Activated CD8-positive, alpha-beta memory T cell treated with anti-CD3 and anti-CD28 coated beads, Interleukin-2, amount 50 U/mL, for 24 hours (primary cell): ENCODE data around the gene DCUN1D5.

Source experiments
- DNase-seq: peaks from one replicate; pipeline ENCODE4 v3.0.0-alpha.2; 2020; ENCODE audit errors: extremely low read depth

DCUN1D5 gene

DNA sequence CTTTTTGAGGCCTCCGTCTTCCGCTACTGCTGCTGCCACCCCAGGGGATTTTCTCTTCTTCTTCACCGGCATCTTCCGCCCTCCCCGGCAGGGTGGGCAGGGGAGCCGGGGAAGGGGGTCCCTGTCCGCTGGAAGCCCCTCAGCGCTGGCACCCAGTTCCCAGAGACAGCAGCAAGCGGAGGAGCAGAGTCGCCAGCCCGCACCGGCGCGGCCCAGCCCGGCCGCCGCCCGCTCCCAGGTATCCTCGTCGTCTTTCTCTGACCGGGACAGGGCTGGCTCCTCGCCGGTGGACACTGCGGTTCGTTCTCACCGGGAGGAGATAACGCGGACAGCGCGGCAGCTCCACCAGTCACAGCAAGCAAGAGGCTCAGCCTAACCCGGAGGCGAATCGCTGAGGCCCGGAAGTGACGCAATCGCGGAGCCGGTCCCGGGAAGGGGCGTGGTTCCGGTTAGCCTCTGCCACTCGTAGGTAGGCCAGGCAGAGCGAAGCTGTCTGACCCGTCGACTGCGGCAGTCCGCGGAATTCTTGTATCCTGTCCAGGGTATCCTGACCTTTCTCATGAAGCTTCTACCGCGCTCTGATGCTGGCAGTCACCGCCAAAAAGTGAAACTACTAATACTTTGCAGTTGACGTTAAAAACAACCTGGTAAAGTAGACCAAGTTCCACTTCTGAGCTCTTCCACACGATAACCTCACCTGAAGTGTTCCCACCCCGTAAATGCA is at the start of gene DCUN1D5:
Gene DCUN1D5, minus strand, starts transcription at position 360 of the 724 bp plus-strand sequence. Its CDS starts 288 bp downstream, at position 72.
- DNase-seq, result peak; percentile 95

DNA sequence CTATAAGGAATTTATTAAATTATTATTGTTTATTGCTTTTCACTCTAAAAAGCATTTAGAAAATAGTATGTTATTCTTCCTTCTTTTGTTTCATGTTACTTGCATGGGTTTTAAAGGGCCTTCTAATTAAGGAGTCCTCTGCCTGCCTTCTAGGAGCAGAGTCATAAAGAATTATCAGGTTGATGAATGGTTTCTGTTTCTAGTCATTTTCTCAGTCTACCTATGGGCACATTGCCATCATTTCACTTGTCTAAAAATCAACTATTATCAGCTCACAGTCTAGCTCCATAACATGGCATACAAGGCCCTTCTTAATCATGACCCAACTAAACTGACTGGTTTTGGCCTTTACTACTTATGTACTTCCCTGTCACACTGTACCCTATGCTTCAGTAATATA is 33.5 kb upstream of the DCUN1D5 start:
- DNase-seq, result no peak

DNA sequence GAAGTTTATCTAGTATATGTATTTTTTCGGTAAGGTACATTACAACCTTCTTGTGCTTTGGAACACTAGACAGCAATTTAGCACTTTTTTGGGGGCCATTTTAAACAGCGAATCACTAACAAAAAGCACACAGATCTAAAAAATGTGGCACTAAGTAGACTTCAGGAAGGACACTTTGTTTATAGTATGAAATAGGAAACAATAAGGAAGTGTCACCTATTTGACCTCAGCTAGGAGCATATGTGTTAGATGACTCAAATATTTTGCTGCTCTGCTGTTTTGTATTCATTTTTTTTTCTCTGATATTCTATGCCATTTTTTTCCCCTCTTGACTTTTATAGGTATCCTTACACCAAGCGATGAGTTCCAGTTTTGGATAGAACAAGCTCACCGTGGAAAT is 22.9 kb upstream of the DCUN1D5 start:
- no peak for DNase-seq

DNA sequence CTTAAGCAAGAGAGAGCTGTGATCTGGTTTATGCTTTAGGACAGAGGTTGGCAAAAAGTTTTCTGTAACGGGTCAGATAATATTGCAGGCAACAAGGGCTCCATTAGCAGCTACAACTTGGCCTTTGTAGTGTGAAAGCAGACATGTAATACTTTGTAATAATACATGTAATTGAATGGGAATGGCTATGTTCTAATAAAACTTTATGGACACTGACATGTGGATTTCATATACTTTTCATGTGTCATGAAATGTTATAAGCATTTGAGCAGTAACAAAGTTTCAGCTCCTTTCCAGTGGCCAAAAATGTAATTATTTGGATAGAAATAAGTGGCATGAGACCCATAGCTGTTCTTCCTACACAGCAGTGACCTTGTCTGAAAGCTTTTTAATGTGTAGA is 20.4 kb upstream of the DCUN1D5 start:
- no peak for DNase-seq

DNA sequence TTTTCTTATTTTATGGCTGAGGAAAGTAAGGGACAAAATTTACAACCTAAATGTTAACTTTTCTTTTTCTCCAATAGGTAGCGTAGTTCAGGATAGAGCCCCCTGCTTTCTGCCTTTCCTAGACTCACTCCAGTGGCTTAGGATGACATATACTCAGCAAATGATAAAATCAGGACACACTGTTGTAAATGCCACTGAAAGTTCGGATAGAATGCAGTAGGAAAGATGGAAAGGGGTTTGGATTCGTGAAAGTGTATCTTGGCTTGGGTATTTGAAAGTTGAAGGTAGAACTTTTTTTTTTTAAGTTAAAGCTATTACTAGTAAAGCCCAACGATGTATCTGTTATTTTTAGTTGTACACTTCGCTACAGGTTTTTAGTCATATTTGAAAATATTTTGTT is 19.4 kb upstream of the DCUN1D5 start:
- DNase-seq, result no peak

DNA sequence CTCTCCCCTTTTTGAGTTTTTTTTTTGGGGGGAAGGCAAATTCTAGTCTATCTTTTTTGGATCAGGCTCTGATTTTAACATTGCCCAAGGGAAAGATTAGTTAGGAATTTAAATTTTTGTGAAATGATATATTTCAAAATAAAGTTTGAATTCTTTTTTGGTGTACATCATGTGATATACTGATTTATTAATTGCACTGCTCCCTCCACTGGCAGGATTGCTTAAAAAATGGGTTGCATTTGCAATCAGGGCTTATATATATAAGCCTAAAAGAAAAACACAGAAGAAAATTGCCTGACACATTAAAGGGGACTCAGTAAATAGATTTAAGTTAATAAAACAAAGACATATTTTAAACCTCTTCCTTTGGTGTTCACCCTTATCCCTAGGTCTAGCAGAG is 18.4 kb upstream of the DCUN1D5 start:
- DNase-seq, result no peak

DNA sequence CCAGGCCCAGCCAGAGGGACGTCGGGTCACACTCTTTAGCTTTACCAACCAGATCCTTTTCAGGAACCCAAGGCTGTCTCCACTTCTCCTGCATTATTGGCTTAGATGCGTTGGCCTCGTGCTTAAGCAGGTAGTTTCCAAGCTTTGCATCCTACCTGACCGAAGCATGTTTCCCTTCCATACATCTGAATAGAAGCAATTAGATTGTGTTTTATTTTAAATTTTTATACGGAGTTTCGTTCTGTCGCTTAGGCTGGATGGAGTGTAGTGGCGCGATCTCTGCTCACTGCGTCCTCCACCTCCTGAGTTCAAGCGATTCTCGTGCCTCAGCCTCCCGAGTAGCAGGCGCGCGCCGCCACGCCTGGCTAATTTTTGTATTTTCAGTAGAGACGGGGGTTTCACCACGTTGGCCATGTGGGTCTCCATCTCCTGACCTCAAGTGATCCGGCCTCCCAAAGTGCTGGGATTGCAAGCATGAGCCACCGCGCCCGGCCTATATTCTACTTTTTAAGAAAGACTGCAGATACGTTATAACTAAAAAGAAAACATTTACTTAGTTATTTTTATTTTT is 17.9 kb upstream of the DCUN1D5 start:
- DNase-seq, result no peak

DNA sequence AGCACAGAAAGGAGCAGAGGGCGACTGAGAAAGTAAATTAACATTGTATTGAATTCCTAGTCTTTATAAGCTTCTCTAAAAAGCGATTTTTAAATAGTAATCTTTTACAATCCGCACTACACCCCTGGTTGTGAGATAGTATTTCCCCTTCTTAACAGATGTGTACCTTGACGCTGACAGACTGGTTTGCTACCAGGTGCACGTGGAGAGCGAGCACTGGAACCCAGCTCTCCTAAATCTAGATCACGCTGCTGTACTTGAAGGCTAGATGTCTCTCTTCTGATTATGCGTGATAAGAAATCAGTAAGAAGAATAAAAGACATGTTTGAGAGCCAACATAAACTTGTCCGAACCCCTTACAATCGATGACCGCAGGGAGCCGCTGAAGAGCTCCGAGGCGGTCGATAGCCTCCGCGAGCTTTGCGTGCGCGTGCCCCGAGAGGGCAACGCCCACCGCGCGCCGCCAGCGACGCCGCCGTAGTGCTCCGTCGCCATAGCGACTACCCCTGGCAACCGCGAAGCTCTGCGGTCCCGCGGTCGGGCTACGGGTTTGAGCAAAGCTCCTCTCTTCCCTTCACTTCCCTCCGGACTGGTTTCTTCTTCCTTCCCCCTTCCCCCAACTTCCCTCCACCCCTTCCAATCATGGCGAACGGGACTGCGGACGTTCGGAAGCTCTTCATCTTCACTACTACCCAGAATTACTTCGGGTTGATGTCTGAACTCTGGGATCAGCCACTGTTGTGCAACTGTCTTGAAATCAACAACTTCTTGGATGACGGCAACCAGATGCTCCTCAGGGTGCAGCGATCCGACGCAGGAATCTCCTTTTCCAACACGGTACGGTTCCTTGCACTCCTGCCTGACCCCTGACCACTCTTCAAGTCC is 17.2 kb upstream of the DCUN1D5 start, which contains the start of gene DYNC2H1:
Gene DYNC2H1, plus strand, starts transcription at position 494 of the 885 bp plus-strand sequence. Its CDS starts 149 bp downstream, at position 643.
- DNase-seq, result peak; percentile 63

DNA sequence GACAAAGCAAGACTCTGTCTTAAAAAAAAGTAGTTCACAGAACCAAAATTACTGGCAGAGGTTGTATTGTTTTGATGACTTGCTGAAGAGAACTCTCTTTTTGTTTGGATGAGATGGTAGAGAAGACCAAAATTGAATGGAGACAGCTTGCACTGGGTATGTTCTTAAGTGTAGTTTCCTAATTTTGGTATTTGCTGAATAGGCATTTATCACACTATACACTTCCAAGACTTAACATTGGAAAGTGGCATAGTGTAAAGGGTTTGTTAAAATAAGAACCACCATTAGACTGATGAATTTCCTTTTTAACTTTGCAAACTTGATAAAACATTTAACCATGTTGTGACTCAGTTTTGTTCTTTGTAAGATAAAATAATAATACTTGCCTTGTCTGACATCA is 5.3 kb upstream of the DCUN1D5 start:
- DNase-seq, result no peak

DNA sequence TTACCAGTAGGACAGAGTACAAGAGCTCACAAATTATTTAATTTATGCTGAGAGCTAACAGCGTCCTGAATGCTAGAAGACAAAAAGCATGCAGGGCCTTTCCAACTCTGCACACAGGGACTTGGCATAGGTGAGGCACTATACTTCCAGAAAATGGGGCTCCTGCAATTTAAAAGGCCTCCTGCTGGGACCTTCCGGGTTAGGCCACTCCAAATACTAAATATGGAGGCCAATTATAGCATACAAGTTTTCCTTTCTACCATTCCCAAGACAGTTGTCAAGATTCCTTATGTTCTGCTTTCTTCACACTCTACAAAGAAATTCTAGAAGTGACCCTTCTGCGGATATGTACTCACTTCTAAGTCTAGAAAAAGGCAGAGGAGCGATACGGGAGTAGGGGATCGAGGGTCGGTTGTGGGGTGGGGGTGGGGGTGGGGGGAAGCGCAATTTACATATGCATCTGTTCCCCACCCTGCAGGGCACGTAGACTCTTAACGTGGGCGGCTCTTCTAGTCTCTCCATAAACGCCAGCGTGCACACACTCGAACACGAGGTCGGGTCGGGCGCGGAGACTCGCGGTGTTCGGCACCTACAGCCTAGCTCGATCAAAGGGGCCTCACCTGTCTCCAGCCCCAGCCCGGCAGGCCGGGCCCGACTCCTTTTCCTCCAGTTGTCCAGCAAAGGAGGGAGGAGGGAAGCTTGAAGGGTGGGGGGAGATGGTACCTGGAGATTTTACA is 728 bp downstream of the DCUN1D5 start:
- DNase-seq, result no peak

DNA sequence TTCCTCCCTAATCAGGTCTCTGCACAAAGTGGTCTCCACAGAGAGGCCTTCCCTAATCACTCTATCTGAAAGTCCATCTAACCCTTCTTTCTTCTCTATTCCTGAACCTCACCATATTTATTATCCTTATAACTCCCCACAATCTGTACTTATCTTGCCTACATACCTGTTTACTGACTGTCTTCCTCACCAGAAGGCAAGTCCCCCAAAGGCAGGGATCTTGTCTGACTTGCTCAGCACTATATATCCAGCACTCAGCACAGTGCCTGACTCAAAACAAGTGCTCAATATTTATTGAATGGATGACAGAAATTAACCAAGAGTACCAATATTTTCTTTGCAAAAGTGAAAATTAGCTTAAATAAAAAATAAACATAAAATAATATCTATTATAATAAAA is 5.5 kb downstream of the DCUN1D5 start:
- DNase-seq, result no peak

DNA sequence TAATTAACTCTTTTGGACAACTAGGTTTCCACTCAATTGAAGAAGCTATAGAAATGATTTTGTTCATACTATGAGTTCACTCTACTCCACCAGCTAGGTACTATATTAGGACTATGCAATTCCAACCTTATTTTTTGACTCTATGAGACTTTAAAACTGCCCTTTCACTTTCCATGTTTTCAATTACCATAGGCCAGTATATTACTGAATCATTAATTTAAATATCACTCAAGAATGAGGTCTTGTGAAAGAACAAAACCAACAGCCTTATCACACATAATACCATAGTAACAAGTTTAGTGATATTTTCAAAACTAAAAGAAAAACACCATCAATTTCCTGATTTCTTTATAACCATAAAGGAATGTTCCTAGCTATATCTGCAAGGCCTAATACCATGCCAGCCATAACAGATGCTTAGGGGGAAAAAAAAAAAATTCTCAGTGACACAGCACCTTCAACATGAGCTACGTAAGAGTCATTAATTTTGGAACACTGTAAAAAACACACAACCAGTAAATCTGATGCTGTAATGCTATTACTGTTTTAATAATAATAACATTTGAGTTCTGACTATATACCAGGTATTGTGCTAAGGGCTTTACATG is 6.1 kb downstream of the DCUN1D5 start:
- DNase-seq, result no peak

DNA sequence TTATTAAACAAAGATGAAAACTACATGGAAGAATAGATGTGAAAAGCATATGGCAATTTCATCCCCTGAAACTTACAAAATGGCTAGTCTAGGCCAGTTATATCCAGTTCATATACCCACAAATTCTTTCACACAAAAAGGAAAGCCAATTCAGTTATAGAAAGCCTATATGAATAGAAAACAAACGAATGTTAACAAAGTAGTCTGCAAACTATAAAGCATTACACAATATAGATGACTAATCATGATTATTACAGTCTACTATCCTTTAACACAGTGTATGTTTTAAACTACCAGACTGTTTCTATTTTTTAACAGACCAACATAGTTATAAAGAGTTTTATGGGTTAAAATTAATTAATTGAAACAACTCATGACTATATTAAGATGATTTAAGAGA is 12.1 kb downstream of the DCUN1D5 start:
- DNase-seq, result no peak

DNA sequence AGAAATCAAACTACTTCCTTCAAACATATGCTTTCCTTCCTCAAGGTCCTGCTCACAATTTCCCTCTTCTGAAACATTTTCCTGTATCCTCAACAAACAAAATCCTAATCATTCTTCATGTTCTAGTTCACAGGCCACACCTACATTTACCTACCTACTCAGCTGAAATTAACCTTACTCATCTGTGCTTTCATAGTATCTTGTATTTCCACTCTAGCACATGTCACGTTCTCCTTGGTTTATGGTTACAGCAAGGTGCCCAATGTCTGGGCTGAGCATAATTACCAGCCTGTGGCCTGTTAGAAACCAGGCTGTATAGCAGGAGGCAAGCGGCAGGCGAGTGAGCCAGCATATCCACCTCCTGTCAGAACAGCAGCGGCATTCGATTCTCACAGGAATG is 13.2 kb downstream of the DCUN1D5 start:
- DNase-seq, result no peak

DNA sequence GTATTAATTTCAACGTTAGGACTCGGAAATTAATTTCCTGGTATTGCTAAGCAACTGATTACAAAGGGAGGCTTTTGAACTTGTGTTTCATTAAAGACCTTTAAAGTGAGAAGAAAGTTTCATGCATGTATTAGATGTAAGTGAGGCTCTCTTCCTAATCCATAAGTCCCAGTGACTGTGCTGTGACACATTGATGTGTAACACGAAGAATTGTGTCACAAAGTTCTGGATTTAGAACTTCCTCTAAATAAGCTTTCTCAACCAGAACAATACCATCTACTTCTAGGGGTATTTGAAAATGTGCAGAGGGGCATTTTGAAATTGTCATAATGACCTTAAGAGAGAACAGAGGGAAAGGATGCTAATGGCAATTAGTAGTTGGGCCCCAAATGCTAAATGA is 14.4 kb downstream of the DCUN1D5 start:
- DNase-seq, result no peak

DNA sequence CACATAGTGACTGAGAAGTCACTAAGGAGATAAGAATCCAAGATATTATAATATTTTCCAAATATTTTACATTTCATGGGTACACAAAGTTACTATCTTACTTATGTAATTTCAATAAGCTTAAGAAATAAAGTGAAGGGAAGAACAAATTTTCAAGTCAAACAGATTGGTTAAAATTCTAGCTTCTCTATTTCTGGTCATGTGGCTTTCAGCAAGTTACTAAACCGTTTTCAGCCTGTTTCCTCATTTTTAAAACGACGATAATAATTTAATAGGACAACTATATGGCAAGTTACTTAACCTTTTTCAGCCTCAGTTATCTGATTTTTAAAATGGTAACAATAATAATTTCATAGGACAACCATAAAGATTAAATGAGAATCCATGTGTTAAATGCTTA is 15.6 kb downstream of the DCUN1D5 start:
- DNase-seq, result no peak

DNA sequence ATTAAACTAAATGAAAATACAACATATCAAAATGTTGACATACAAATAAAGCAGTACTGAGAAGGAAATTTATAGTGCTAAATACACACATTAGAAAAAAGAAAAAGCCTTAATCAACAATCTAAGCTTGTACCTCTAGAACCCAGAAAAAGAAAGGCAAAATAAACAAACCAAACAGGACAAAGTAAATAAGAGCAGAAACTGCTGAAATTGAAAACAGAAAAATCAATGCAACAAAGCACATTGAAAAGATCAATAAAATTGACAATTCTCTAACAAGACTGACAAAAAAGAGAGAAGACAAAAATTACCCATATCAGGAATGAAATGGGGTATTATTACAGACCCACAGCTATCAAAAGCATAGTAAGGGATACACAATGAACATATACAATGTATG is 21.0 kb downstream of the DCUN1D5 start:
- no peak for DNase-seq

DNA sequence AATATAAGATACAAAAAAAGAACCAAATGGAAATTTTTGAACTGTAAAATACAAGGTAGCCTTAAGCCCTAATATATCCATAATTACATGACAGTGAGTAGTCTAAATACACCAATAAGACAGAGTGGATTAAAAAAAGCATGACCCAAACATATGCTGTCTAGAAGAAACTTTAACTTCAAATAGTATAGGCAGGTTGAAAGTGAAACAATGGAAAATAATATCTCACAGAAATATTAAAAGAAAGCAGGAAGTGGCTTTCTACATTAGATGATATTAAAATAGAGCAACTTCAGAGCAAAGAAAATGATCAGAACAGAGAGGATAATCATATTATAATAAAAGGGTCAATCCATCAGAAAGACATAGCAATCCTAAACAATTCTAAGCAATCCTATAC is 21.8 kb downstream of the DCUN1D5 start:
- no peak for DNase-seq

DNA sequence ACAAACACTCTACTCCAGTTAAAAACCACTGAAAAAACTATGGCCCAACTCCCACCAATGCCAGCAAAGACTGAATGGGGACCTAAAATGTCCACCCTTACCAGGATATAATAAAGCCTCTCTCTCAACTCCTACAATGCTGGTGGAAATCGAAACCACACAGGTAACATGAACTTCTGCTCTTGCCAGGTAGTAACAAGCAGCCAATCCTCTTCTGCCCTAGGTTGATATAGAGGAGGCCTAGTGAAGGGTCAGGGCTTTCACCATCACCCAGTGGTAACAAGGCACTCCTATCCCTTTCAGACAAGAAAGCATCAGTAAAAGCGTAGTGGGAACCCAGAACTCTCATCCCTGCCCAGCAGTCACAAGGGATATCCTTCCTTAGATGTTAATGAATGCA is 22.6 kb downstream of the DCUN1D5 start:
- DNase-seq, result no peak

DNA sequence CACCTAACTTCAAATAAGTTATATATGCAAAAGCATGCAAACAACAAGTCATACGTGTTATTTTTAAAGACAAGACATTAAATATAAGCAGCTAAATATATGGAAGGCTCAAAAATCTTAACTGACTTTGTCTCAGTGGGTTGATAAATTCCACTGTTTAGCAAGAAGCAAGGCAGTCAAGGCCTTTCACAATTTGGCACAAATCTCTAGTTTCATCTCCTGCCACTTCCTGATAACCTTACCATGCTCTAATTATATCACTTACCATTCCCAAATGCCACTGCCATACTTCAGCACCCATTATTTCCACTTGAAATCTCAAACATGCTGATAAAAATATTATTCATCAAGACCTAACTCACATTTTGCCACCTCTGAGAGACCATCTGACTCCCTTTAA is 24.8 kb downstream of the DCUN1D5 start:
- no peak for DNase-seq

DNA sequence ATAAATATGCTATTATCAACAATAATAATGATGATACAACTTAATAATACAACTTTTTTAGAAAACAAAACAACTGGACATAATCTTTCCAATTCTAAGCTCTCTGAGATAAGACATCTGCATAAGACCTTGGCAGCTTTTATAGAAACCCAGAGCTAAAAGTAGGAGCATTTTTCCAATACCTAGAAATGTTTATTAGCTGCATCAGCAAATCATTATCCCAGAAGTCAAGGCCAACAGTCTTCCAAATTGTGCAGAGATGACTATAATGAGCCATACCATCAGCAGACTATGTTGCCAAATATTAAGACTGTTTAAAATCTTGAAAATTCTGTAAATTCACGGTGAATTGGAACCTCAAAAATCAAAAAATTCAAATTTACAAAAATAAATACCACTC is 30.3 kb downstream of the DCUN1D5 start:
- no peak for DNase-seq
